Measurements from ENCODE around the gene MATN3. TPM values are rescaled to one million over a fixed set of nuclear protein-coding genes. Genes with fewer than 3 reads are reported as not detected.

Gene MATN3
- total and polyA plus RNA-seq, 3 experiments from 2014 or later: not detected

GRCh38 chr2:19989342-19989666, 23.2 kb downstream of the MATN3 start:
- ChIA-PET CTCF (interaction anchor here (1.4 kb wide), 1 partner anchor 26 kb away, joined by 6 read pairs; no protein-coding TSS in a partner anchor), POLR2A (interaction anchor here (1.0 to 1.1 kb wide), 3 partner anchors 62 to 1429 kb away, joined by 3 to 4 read pairs (median 3); partner anchors contain the start of genes LAPTM4A and RDH14)
- Histone ChIP-seq H3K4me1 (ENCODE audit: insufficient read depth, low read length) (peaks cover 14% of the 10 kb centered on the region), H3K27ac (ENCODE audit: low read depth, low read length) (peak overlapping the region; percentile 87), H3K27me3 (ENCODE audit: insufficient read depth, low read length, poor library complexity, severe bottlenecking) (no peaks in the 10 kb centered on the region), H3K4me3 (ENCODE audit: low read length) (peak overlapping the region; percentile 82), H3K36me3 (ENCODE audit: insufficient read depth, low read length) (no peaks in the 10 kb centered on the region), H3K9me3 (ENCODE audit: low read length) (no peaks in the 10 kb centered on the region)
- H3K36me3 Mint-ChIP-seq: peaks cover 0 to 9% (median 4%) of the 10 kb centered on the region in 3 donors
- H3K4me3 Mint-ChIP-seq: peak overlapping the region; percentile 88 to 95 (median 91)
- no peaks in the 10 kb centered on the region for H3K9me3 Mint-ChIP-seq
- no peak for DNase-seq
- H3K4me1 Mint-ChIP-seq: peaks cover 23 to 31% (median 24%) of the 10 kb centered on the region in 3 donors
- peak overlapping the region; percentile 83 to 97 (median 92) for H3K27ac Mint-ChIP-seq
- peaks cover 4 to 20% of the 10 kb centered on the region in 2 donors for H3K27me3 Mint-ChIP-seq

- no peak overlapping the region for H3K4me3 ChIP-seq (ENCODE audit: low read length)
- peak overlapping the region; percentile 88 to 95 (median 91) for H3K4me3 Mint-ChIP-seq
- H3K27ac ChIP-seq (ENCODE audit: low read depth, low read length): no peak overlapping the region
- ChIA-PET CTCF (interaction anchor here (0.9 kb wide), 1 partner anchor 11 kb away, joined by 5 read pairs; no protein-coding TSS in a partner anchor), POLR2A (no interaction called here)
- H3K27ac Mint-ChIP-seq: peak overlapping the region in 7 of 8 donors; percentile 72 to 96 (median 89)
- H3K9me3 Mint-ChIP-seq: no peaks in the 10 kb centered on the region
- no peaks in the 10 kb centered on the region for H3K27me3 ChIP-seq (ENCODE audit: insufficient read depth, low read length, poor library complexity, severe bottlenecking)
- H3K36me3 ChIP-seq (ENCODE audit: insufficient read depth, low read length): no peaks in the 10 kb centered on the region
- peaks cover 14% of the 10 kb centered on the region for H3K4me1 ChIP-seq (ENCODE audit: insufficient read depth, low read length)
- no peak for DNase-seq
- peaks cover 3 to 17% of the 10 kb centered on the region in 2 donors for H3K27me3 Mint-ChIP-seq
- no peaks in the 10 kb centered on the region for H3K9me3 ChIP-seq (ENCODE audit: low read length)
- peaks cover 23 to 31% (median 24%) of the 10 kb centered on the region in 3 donors for H3K4me1 Mint-ChIP-seq
- H3K36me3 Mint-ChIP-seq: peaks cover 0 to 14% (median 4%) of the 10 kb centered on the region in 3 donors
Measured at GRCh38 chr2:19988600-19988999, 23.9 kb downstream of the MATN3 start.

- Histone ChIP-seq H3K36me3 (ENCODE audit: insufficient read depth, low read length) (no peaks in the 10 kb centered on the region), H3K4me3 (ENCODE audit: low read length) (no peak overlapping the region), H3K27ac (ENCODE audit: low read depth, low read length) (no peak overlapping the region), H3K4me1 (ENCODE audit: insufficient read depth, low read length) (peaks cover 14% of the 10 kb centered on the region), H3K27me3 (ENCODE audit: insufficient read depth, low read length, poor library complexity, severe bottlenecking) (no peaks in the 10 kb centered on the region), H3K9me3 (ENCODE audit: low read length) (no peaks in the 10 kb centered on the region)
- DNase-seq: no peak
- Mint-ChIP-seq H3K4me1 (peaks cover 23 to 34% (median 24%) of the 10 kb centered on the region in 3 donors), H3K27me3 (peaks cover 3 to 10% of the 10 kb centered on the region in 2 donors), H3K36me3 (peaks cover 0 to 16% (median 4%) of the 10 kb centered on the region in 3 donors), H3K27ac (peak overlapping the region in 6 of 8 donors; percentile 47 to 96 (median 83)), H3K4me3 (peak overlapping the region in 3 of 7 donors; percentile 15 to 95 (median 95)), H3K9me3 (no peaks in the 10 kb centered on the region)
- ChIA-PET CTCF (interaction anchor here (0.9 kb wide), 1 partner anchor 12 kb away, joined by 5 read pairs; no protein-coding TSS in a partner anchor), POLR2A (no interaction called here)
Measured at GRCh38 chr2:19987936-19988335, 24.5 kb downstream of the MATN3 start.

GRCh38 chr2:19982268-19982667, 30.2 kb downstream of the MATN3 start:
- peaks cover 3 to 41% (median 18%) of the 10 kb centered on the region in 3 donors for H3K36me3 Mint-ChIP-seq
- no peaks in the 10 kb centered on the region for H3K4me1 ChIP-seq (ENCODE audit: insufficient read depth, low read length)
- H3K9me3 Mint-ChIP-seq: no peaks in the 10 kb centered on the region
- peaks cover 0 to 3% (median 1%) of the 10 kb centered on the region in 3 donors for H3K4me1 Mint-ChIP-seq
- H3K27ac ChIP-seq (ENCODE audit: low read depth, low read length): no peak overlapping the region
- CTCF ChIA-PET: interaction anchor here (1.1 kb wide), 1 partner anchor 34 kb away, joined by 4 read pairs; no protein-coding TSS in a partner anchor
- no peak overlapping the region for H3K4me3 Mint-ChIP-seq
- no peak overlapping the region for H3K27ac Mint-ChIP-seq
- no peaks in the 10 kb centered on the region for H3K9me3 ChIP-seq (ENCODE audit: low read length)
- no peaks in the 10 kb centered on the region for H3K27me3 ChIP-seq (ENCODE audit: insufficient read depth, low read length, poor library complexity, severe bottlenecking)
- no peaks in the 10 kb centered on the region for H3K36me3 ChIP-seq (ENCODE audit: insufficient read depth, low read length)
- no peaks in the 10 kb centered on the region for H3K27me3 Mint-ChIP-seq
- H3K4me3 ChIP-seq (ENCODE audit: low read length): no peak overlapping the region
- DNase-seq: no peak
- POLR2A ChIA-PET: no interaction called here

GRCh38 chr2:19979932-19980331, 32.5 kb downstream of the MATN3 start:
- ChIA-PET CTCF (interaction anchor here (1.1 kb wide), 1 partner anchor 36 kb away, joined by 3 read pairs; no protein-coding TSS in a partner anchor), POLR2A (no interaction called here)
- H3K4me3 Mint-ChIP-seq: no peak overlapping the region
- Histone ChIP-seq H3K27me3 (ENCODE audit: insufficient read depth, low read length, poor library complexity, severe bottlenecking) (no peaks in the 10 kb centered on the region), H3K4me1 (ENCODE audit: insufficient read depth, low read length) (no peaks in the 10 kb centered on the region), H3K36me3 (ENCODE audit: insufficient read depth, low read length) (no peaks in the 10 kb centered on the region), H3K9me3 (ENCODE audit: low read length) (no peaks in the 10 kb centered on the region), H3K4me3 (ENCODE audit: low read length) (no peak overlapping the region), H3K27ac (ENCODE audit: low read depth, low read length) (no peak overlapping the region)
- no peak for DNase-seq
- H3K27ac Mint-ChIP-seq: no peak overlapping the region
- H3K4me1 Mint-ChIP-seq: peaks cover 0 to 3% (median 0%) of the 10 kb centered on the region in 3 donors
- H3K36me3 Mint-ChIP-seq: peaks cover 4 to 42% (median 16%) of the 10 kb centered on the region in 3 donors
- H3K27me3 Mint-ChIP-seq: no peaks in the 10 kb centered on the region
- no peaks in the 10 kb centered on the region for H3K9me3 Mint-ChIP-seq

- ChIA-PET POLR2A (no interaction called here), CTCF (no interaction called here)
- DNase-seq: no peak
Measured at GRCh38 chr2:19973466-19973865, 39.0 kb downstream of the MATN3 start.

GRCh38 chr2:19971691-19972090, 40.8 kb downstream of the MATN3 start:
- Histone ChIP-seq H3K36me3 (ENCODE audit: insufficient read depth, low read length) (no peaks in the 10 kb centered on the region), H3K9me3 (ENCODE audit: low read length) (no peaks in the 10 kb centered on the region), H3K4me1 (ENCODE audit: insufficient read depth, low read length) (no peaks in the 10 kb centered on the region), H3K27ac (ENCODE audit: low read depth, low read length) (no peak overlapping the region), H3K4me3 (ENCODE audit: low read length) (no peak overlapping the region), H3K27me3 (ENCODE audit: insufficient read depth, low read length, poor library complexity, severe bottlenecking) (no peaks in the 10 kb centered on the region)
- H3K4me1 Mint-ChIP-seq: peaks cover 3 to 12% (median 5%) of the 10 kb centered on the region in 3 donors
- POLR2A ChIA-PET: no interaction called here
- no peaks in the 10 kb centered on the region for H3K27me3 Mint-ChIP-seq
- peak in 2 of 5 donors; percentile 40 to 45 for DNase-seq
- peak overlapping the region in 7 of 8 donors; percentile 8 to 75 (median 36) for H3K27ac Mint-ChIP-seq
- peaks cover 9 to 43% (median 13%) of the 10 kb centered on the region in 3 donors for H3K36me3 Mint-ChIP-seq
- CTCF ChIA-PET: no interaction called here
- peak overlapping the region in 1 of 7 donors; percentile 18 for H3K4me3 Mint-ChIP-seq
- no peaks in the 10 kb centered on the region for H3K9me3 Mint-ChIP-seq

More at GRCh38 chr2:19973466-19973865, 39.0 kb downstream of the MATN3 start:
- Mint-ChIP-seq H3K27me3 (no peaks in the 10 kb centered on the region), H3K4me3 (no peak overlapping the region), H3K9me3 (no peaks in the 10 kb centered on the region), H3K36me3 (peaks cover 7 to 36% (median 7%) of the 10 kb centered on the region in 3 donors), H3K4me1 (peaks cover 3 to 12% (median 5%) of the 10 kb centered on the region in 3 donors), H3K27ac (peak overlapping the region in 1 of 8 donors; percentile 24)
- no peaks in the 10 kb centered on the region for H3K4me1 ChIP-seq (ENCODE audit: insufficient read depth, low read length)
- H3K27me3 ChIP-seq (ENCODE audit: insufficient read depth, low read length, poor library complexity, severe bottlenecking): no peaks in the 10 kb centered on the region
- H3K4me3 ChIP-seq (ENCODE audit: low read length): no peak overlapping the region
- no peak overlapping the region for H3K27ac ChIP-seq (ENCODE audit: low read depth, low read length)
- H3K36me3 ChIP-seq (ENCODE audit: insufficient read depth, low read length): no peaks in the 10 kb centered on the region
- no peaks in the 10 kb centered on the region for H3K9me3 ChIP-seq (ENCODE audit: low read length)

GRCh38 chr2:19963386-19963785, 49.1 kb downstream of the MATN3 start:
- Mint-ChIP-seq H3K27me3 (no peaks in the 10 kb centered on the region), H3K36me3 (peaks cover 3 to 37% (median 13%) of the 10 kb centered on the region in 3 donors), H3K4me1 (no peaks in the 10 kb centered on the region), H3K27ac (no peak overlapping the region), H3K9me3 (no peaks in the 10 kb centered on the region), H3K4me3 (no peak overlapping the region)
- Histone ChIP-seq H3K27me3 (ENCODE audit: insufficient read depth, low read length, poor library complexity, severe bottlenecking) (no peaks in the 10 kb centered on the region), H3K4me3 (ENCODE audit: low read length) (no peak overlapping the region), H3K36me3 (ENCODE audit: insufficient read depth, low read length) (peaks cover 7% of the 10 kb centered on the region), H3K4me1 (ENCODE audit: insufficient read depth, low read length) (no peaks in the 10 kb centered on the region), H3K27ac (ENCODE audit: low read depth, low read length) (no peak overlapping the region), H3K9me3 (ENCODE audit: low read length) (no peaks in the 10 kb centered on the region)
- ChIA-PET POLR2A (no interaction called here), CTCF (no interaction called here)
- DNase-seq: no peak
